Suprapubic skin (tissue), 4 donors: Measurements from ENCODE around the gene PTPRS. TPM values are rescaled to one million over a fixed set of nuclear protein-coding genes. Genes with fewer than 3 reads are reported as not detected.

Source experiments
- DNase-seq, 2 donors: peaks; one replicate each; pipeline ENCODE4 v3.0.0-alpha.2; 2019; ENCODE audit warnings: low spot score in 2 of 2
- H3K27ac ChIP-seq: fragments of 200-600 bp; sonication (generic); one replicate; pipeline ENCODE4 v1.5.1; 2019
- H3K27me3 ChIP-seq: fragments of 200-600 bp; sonication (generic); one replicate; pipeline ENCODE4 v1.5.1; 2019
- H3K36me3 ChIP-seq: fragments of 200-600 bp; sonication (generic); one replicate; pipeline ENCODE4 v1.5.1; 2019
- H3K4me1 ChIP-seq: fragments of 200-600 bp; sonication (generic); one replicate; pipeline ENCODE4 v1.5.1; 2019
- H3K4me3 ChIP-seq: fragments of 200-600 bp; sonication (generic); one replicate; pipeline ENCODE4 v1.5.1; 2019; ENCODE audit warnings: mild to moderate bottlenecking
- H3K9me3 ChIP-seq: fragments of 200-600 bp; sonication (generic); one replicate; pipeline ENCODE4 v1.5.1; 2019
- CTCF ChIP-seq, 2 donors: fragments of 200-600 bp in 1 of 2; fragments of 450-650 bp in 1 of 2; sonication (generic) in 1 of 2; IDR thresholded peaks; one replicate each; pipeline ENCODE4 v1.5.1; 2016 to 2019; ENCODE audit warnings: antibody characterized with exemption in 2 of 2, mild to moderate bottlenecking in 1 of 2, moderate library complexity in 1 of 2
- EP300 ChIP-seq: sonication (generic); formaldehyde crosslinking; IDR thresholded peaks from one replicate; pipeline ENCODE4 v1.6.1; 2017; ENCODE audit warnings: antibody characterized with exemption
- POLR2A ChIP-seq, 2 donors: fragments of 450-650 bp; IDR thresholded peaks; one replicate each; pipeline ENCODE4 v1.6.1; 2017; ENCODE audit warnings: antibody characterized with exemption in 2 of 2, mild to moderate bottlenecking in 2 of 2, moderate library complexity in 2 of 2
- POLR2AphosphoS5 ChIP-seq, 3 donors: sonication (generic); formaldehyde crosslinking; IDR thresholded peaks; one replicate each; pipeline ENCODE4 v1.6.1; 2017; ENCODE audit warnings: antibody characterized with exemption in 3 of 3
- WGBS: methylation state at CpG from one replicate; pipeline ENCODE4 v1.1.5; 2018; 5-methylcytosine and 5-hydroxymethylcytosine counted together
- total RNA-seq, 4 donors: library from RNA; depleted of rRNA; stranded (reverse); fragments of >200 nt; gene quantifications; one replicate each; pipeline ENCODE4 v1.1.0, GENCODE V29; 2016

The PTPRS gene
- total RNA-seq, 4 donors from 2014 or later = 116 to 182 (median 159) TPM

GRCh38 chr19:5335593-5335992, 5.0 kb downstream of the PTPRS start:
- Histone ChIP-seq H3K9me3 (no peaks in the 10 kb centered on the region), H3K27me3 (peaks cover 65% of the 10 kb centered on the region), H3K27ac (no peak overlapping the region), H3K36me3 (no peaks in the 10 kb centered on the region), H3K4me1 (peaks cover 19% of the 10 kb centered on the region), H3K4me3 (no peak overlapping the region)
- WGBS = 79% methylated on average over 15 of the region's 15 CpGs
- no peak for DNase-seq
- TF ChIP-seq POLR2AphosphoS5 (IDR thresholded peaks at IDR 0.05) = no peak
- no peak for TF ChIP-seq CTCF (IDR thresholded peaks at IDR 0.05)
- no peak for TF ChIP-seq POLR2A (IDR thresholded peaks at IDR 0.05)
- no peak for TF ChIP-seq EP300

GRCh38 chr19:5334824-5335500, 5.7 kb downstream of the PTPRS start:
- DNase-seq = no peak
- Histone ChIP-seq H3K4me1 (peaks cover 14% of the 10 kb centered on the region), H3K9me3 (no peaks in the 10 kb centered on the region), H3K27me3 (peaks cover 60% of the 10 kb centered on the region), H3K4me3 (no peak overlapping the region), H3K27ac (no peak overlapping the region), H3K36me3 (no peaks in the 10 kb centered on the region)
- whole genome bisulfite sequencing = 89% methylated on average over 31 of the region's 32 CpGs
- TF ChIP-seq POLR2AphosphoS5 (IDR thresholded peaks at IDR 0.05) (no peak), EP300 (no peak), CTCF (IDR thresholded peaks at IDR 0.05) (no peak), POLR2A (IDR thresholded peaks at IDR 0.05) (no peak)

GRCh38 chr19:5334366-5334739, 6.3 kb downstream of the PTPRS start:
- no peak for DNase-seq
- no peak for TF ChIP-seq EP300
- no peak for TF ChIP-seq CTCF (IDR thresholded peaks at IDR 0.05)
- no peak for TF ChIP-seq POLR2AphosphoS5 (IDR thresholded peaks at IDR 0.05)
- TF ChIP-seq POLR2A (IDR thresholded peaks at IDR 0.05) = no peak
- H3K4me3 ChIP-seq = no peak overlapping the region
- no peak overlapping the region for H3K27ac ChIP-seq
- H3K36me3 ChIP-seq = no peaks in the 10 kb centered on the region
- H3K9me3 ChIP-seq = no peaks in the 10 kb centered on the region
- 96% methylated on average over 10 of the region's 10 CpGs for WGBS
- H3K4me1 ChIP-seq = peaks cover 8% of the 10 kb centered on the region
- peaks cover 54% of the 10 kb centered on the region for H3K27me3 ChIP-seq

GRCh38 chr19:5333581-5334365, 6.8 kb downstream of the PTPRS start:
- Histone ChIP-seq H3K4me1 (peaks cover 2% of the 10 kb centered on the region), H3K4me3 (no peak overlapping the region), H3K36me3 (no peaks in the 10 kb centered on the region), H3K9me3 (no peaks in the 10 kb centered on the region), H3K27ac (no peak overlapping the region), H3K27me3 (peaks cover 48% of the 10 kb centered on the region)
- WGBS = 88% methylated on average over 15 of the region's 17 CpGs
- TF ChIP-seq CTCF (IDR thresholded peaks at IDR 0.05) (no peak), POLR2A (IDR thresholded peaks at IDR 0.05) (no peak), EP300 (no peak), POLR2AphosphoS5 (IDR thresholded peaks at IDR 0.05) (no peak)
- DNase-seq = no peak

- H3K36me3 ChIP-seq = no peaks in the 10 kb centered on the region
- WGBS = 90% methylated on average over 10 of the region's 11 CpGs
- H3K4me1 ChIP-seq = no peaks in the 10 kb centered on the region
- no peaks in the 10 kb centered on the region for H3K9me3 ChIP-seq
- TF ChIP-seq CTCF (IDR thresholded peaks at IDR 0.05) = no peak
- TF ChIP-seq POLR2AphosphoS5 (IDR thresholded peaks at IDR 0.05) = no peak
- TF ChIP-seq POLR2A (IDR thresholded peaks at IDR 0.05) = no peak
- TF ChIP-seq EP300 = no peak
- no peak overlapping the region for H3K4me3 ChIP-seq
- no peak for DNase-seq
- H3K27ac ChIP-seq = no peak overlapping the region
- peaks cover 35% of the 10 kb centered on the region for H3K27me3 ChIP-seq
Observed at GRCh38 chr19:5332501-5332900, 8.1 kb downstream of the PTPRS start.
